Liver (tissue), 3 donors: Measurements from ENCODE around the gene PROB1.

Experiments
- ATF3 ChIP-seq: IDR thresholded peaks from 2 replicates; pipeline ENCODE4 v1.6.1; 2016; ENCODE audit warnings: antibody characterized with exemption
- CTCF ChIP-seq: fragments of 150-350 bp; IDR thresholded peaks from 2 replicates; pipeline ENCODE4 v1.5.1; 2017; ENCODE audit warnings: improper control_type of control experiment, low read depth, low read length; ENCODE audit not compliant: missing input control
- EGR1 ChIP-seq, 2 donors: IDR thresholded peaks; 2 replicates each; pipeline ENCODE4 v1.6.1; 2016 to 2018; ENCODE audit warnings: antibody characterized with exemption in 2 of 2, low read depth in 2 of 2
- GABPA ChIP-seq, 2 donors: IDR thresholded peaks in 1 of 2; conservative IDR thresholded peaks in 1 of 2; 2 replicates each; pipeline ENCODE4 v1.6.1; 2016; ENCODE audit warnings: antibody characterized with exemption in 2 of 2, mild to moderate bottlenecking in 1 of 2, moderate library complexity in 1 of 2
- MAX ChIP-seq: IDR thresholded peaks from 2 replicates; pipeline ENCODE4 v1.6.1; 2016; ENCODE audit warnings: antibody characterized with exemption
- RAD21 ChIP-seq, 2 donors: IDR thresholded peaks; 2 replicates each; pipeline ENCODE4 v1.6.1; 2016; ENCODE audit warnings: antibody characterized with exemption in 2 of 2, mild to moderate bottlenecking in 2 of 2
- SP1 ChIP-seq: IDR thresholded peaks from 2 replicates; pipeline ENCODE4 v1.6.1; 2018; ENCODE audit warnings: antibody characterized with exemption, mild to moderate bottlenecking
- TAF1 ChIP-seq: conservative IDR thresholded peaks from 2 replicates; pipeline ENCODE4 v1.6.1; 2016; ENCODE audit warnings: antibody characterized with exemption, mild to moderate bottlenecking
- YY1 ChIP-seq: IDR thresholded peaks from 2 replicates; pipeline ENCODE4 v1.6.1; 2016; ENCODE audit warnings: antibody characterized with exemption, mild to moderate bottlenecking
- ZBTB33 ChIP-seq: IDR thresholded peaks from 2 replicates; pipeline ENCODE4 v1.6.1; 2016; ENCODE audit warnings: antibody characterized with exemption
- donor health status: healthy.
- donor health status: healthy.

- TF ChIP-seq CTCF (no peak), GABPA (IDR thresholded peaks at IDR 0.05 in 1 of 2, conservative IDR thresholded peaks at IDR 0.05 in 1 of 2) (no peak), YY1 (no peak), EGR1 (IDR thresholded peaks at IDR 0.05; ENCODE audit: low read depth in 2 of 2) (no peak), ZBTB33 (no peak), SP1 (no peak), MAX (no peak), TAF1 (no peak), RAD21 (IDR thresholded peaks at IDR 0.05) (no peak), ATF3 (no peak)
Measured at GRCh38 chr5:139397921-139398320, 3.0 kb upstream of the PROB1 start.
